HepG2 (cell line): ENCODE results near the gene TMEM132E. TPM values are rescaled to one million over a fixed set of nuclear protein-coding genes. Genes with fewer than 3 reads are reported as not detected.

ENCODE experiments used
- ATAC-seq: fragments of 200-7000 bp; cut with Tn5 transposase; 3 replicates; pipeline ENCODE4 v1.9.1; 2020; ENCODE audit warnings: mild to moderate bottlenecking, moderate library complexity
- BruUV-seq: library from RNA; stranded (reverse); fragments of 400-500 nt; replicated peaks from 2 replicates; lab custom pipeline; 2021; lab: Mats Ljungman, UMichigan
- CTCF ChIA-PET: fragments of 300-600 bp; formaldehyde crosslinking; extraction: SDS; loops from one replicate; lab custom pipeline; 2021; ENCODE audit warnings: low total read pairs, inconsistent platforms, low intra/inter-chr PET ratio; lab: Yijun Ruan, JAX
- POLR2A ChIA-PET: fragments of 350-600 bp; sonication (Branson Sonifier 250); formaldehyde crosslinking; loops from one replicate; lab custom pipeline; 2020; ENCODE audit warnings: antibody characterized with exemption, inconsistent platforms; lab: Yijun Ruan, JAX
- DNase-seq: peaks from one replicate; pipeline ENCODE4 v3.0.0-alpha.2; 2015; ENCODE audit warnings: low spot score
- FAIRE-seq: peaks from 3 replicates; lab custom pipeline; 2011; peaks lifted over from hg19 to GRCh38; lab: Jason Lieb, UNC
- H2AFZ ChIP-seq: one replicate; pipeline ENCODE4 v1.6.1; 2011; ENCODE audit warnings: low read length, inconsistent platforms
- H3K27ac ChIP-seq: fragments of 300-600 bp; 3 replicates; pipeline ENCODE4 v1.8.0; 2011; ENCODE audit warnings: mixed run types, mild to moderate bottlenecking, mixed read lengths, low read length, inconsistent platforms; ENCODE audit not compliant: insufficient read depth; ENCODE audit errors: extremely low read length
- H3K27me3 ChIP-seq, 2 experiments: fragments of 200-600 bp in 1 of 2; 2 replicates in 1 of 2; 3 replicates in 1 of 2; pipeline versions ENCODE4 v1.6.0 to v1.8.0; 2011; ENCODE audit warnings: low read length in 2 of 2, mild to moderate bottlenecking in 2 of 2, moderate library complexity in 2 of 2, inconsistent platforms in 1 of 2; ENCODE audit not compliant: insufficient read depth in 2 of 2, control insufficient read depth in 1 of 2
- H3K36me3 ChIP-seq, 2 experiments: fragments of 200-600 bp in 1 of 2; replicated peaks in 1 of 2; 2 replicates in 1 of 2; 3 replicates in 1 of 2; pipeline versions ENCODE4 v1.5.1 to v1.8.0; 2011; ENCODE audit warnings: low read length in 2 of 2, inconsistent platforms in 1 of 2; ENCODE audit not compliant: insufficient read depth in 2 of 2, control insufficient read depth in 1 of 2
- H3K4me1 ChIP-seq: 2 replicates; pipeline ENCODE4 v1.5.1; 2012; ENCODE audit warnings: low read length, inconsistent platforms; ENCODE audit not compliant: insufficient read depth
- H3K4me2 ChIP-seq: 2 replicates; pipeline ENCODE4 v1.6.0; 2011; ENCODE audit warnings: low read depth, low read length, inconsistent platforms
- H3K4me3 ChIP-seq, 3 experiments: fragments of 200-600 bp in 1 of 3; sonication (generic), shearing (Covaris generic) in 1 of 3; replicated peaks in 1 of 3; 2 replicates each; pipeline ENCODE4 v1.5.1; 2011 to 2016; ENCODE audit warnings: low read length in 3 of 3, inconsistent platforms in 2 of 3, low read depth in 2 of 3, mild to moderate bottlenecking in 2 of 3, control low read depth in 1 of 3, mixed read lengths in 1 of 3; ENCODE audit not compliant: insufficient read depth in 1 of 3
- H3K79me2 ChIP-seq: one replicate; pipeline ENCODE4 v1.6.1; 2011; ENCODE audit warnings: low read length, inconsistent platforms; ENCODE audit not compliant: insufficient read depth
- H3K9ac ChIP-seq: 2 replicates; pipeline ENCODE4 v1.6.0; 2011; ENCODE audit warnings: mild to moderate bottlenecking, low read depth, low read length, inconsistent platforms; ENCODE audit not compliant: insufficient read depth
- H3K9me3 ChIP-seq: 2 replicates; pipeline ENCODE4 v1.5.1; 2012; ENCODE audit warnings: mild to moderate bottlenecking, low read length
- H4K20me1 ChIP-seq: 2 replicates; pipeline ENCODE4 v1.6.0; 2011; ENCODE audit warnings: inconsistent platforms, mild to moderate bottlenecking, low read length, moderate library complexity; ENCODE audit not compliant: insufficient read depth
- ATF5 ChIP-seq: sonication (generic); formaldehyde crosslinking; IDR thresholded peaks from 2 replicates; pipeline ENCODE4 v1.4.0; 2020; ENCODE audit warnings: mild to moderate bottlenecking, low read depth, missing genetic modification reagents
- CC2D1A ChIP-seq: sonication (generic); formaldehyde crosslinking; IDR thresholded peaks from 2 replicates; pipeline ENCODE4 v1.8.1; 2023; ENCODE audit warnings: mild to moderate bottlenecking, missing genetic modification reagents
- CREB3 ChIP-seq: sonication (generic); formaldehyde crosslinking; IDR thresholded peaks from 2 replicates; pipeline ENCODE4 v1.5.0; 2020; ENCODE audit warnings: missing genetic modification reagents
- HNF1A ChIP-seq, 2 experiments: sonication (generic) in 1 of 2; formaldehyde crosslinking in 1 of 2; IDR thresholded peaks; 2 replicates each; pipeline versions ENCODE4 v1.4.0 to v1.6.1; 2016 to 2020; ENCODE audit warnings: borderline replicate concordance in 1 of 2, low read depth in 1 of 2, mild to moderate bottlenecking in 1 of 2, missing genetic modification reagents in 1 of 2
- MATR3 ChIP-seq: sonication (generic); formaldehyde crosslinking; IDR thresholded peaks from 2 replicates; pipeline ENCODE4 v1.4.0; 2020; ENCODE audit warnings: missing genetic modification reagents
- NR1H2 ChIP-seq: sonication (generic); formaldehyde crosslinking; IDR thresholded peaks from 2 replicates; pipeline ENCODE4 v1.8.1; 2022; ENCODE audit warnings: low read depth, missing genetic modification reagents, borderline replicate concordance
- SYNCRIP ChIP-seq: fragments of 200-400 bp; formaldehyde crosslinking; IDR thresholded peaks from 2 replicates; pipeline ENCODE4 v1.6.1; 2018; ENCODE audit warnings: mild to moderate bottlenecking, low read depth, low read length; ENCODE audit not compliant: insufficient read depth
- ZBTB10 ChIP-seq: sonication (generic); formaldehyde crosslinking; IDR thresholded peaks from 2 replicates; pipeline ENCODE4 v1.4.0; 2020; ENCODE audit warnings: missing genetic modification reagents, borderline replicate concordance
- ZFY ChIP-seq: sonication (generic); formaldehyde crosslinking; IDR thresholded peaks from 2 replicates; pipeline ENCODE4 v1.4.0; 2020; ENCODE audit warnings: missing genetic modification reagents
- ZNF143 ChIP-seq: sonication (generic); formaldehyde crosslinking; IDR thresholded peaks from 2 replicates; pipeline ENCODE4 v1.4.0; 2020; ENCODE audit warnings: missing genetic modification reagents
- ZNF329 ChIP-seq: sonication (generic); formaldehyde crosslinking; IDR thresholded peaks from 2 replicates; pipeline ENCODE4 v1.9.0; 2021; ENCODE audit warnings: low read depth, mild to moderate bottlenecking, missing genetic modification reagents
- ZNF430 ChIP-seq: sonication (generic); formaldehyde crosslinking; IDR thresholded peaks from 2 replicates; pipeline ENCODE4 v1.9.0; 2021; ENCODE audit warnings: mild to moderate bottlenecking, missing genetic modification reagents
- ZNF563 ChIP-seq: sonication (generic); formaldehyde crosslinking; IDR thresholded peaks from 2 replicates; pipeline ENCODE4 v1.8.0; 2022; ENCODE audit warnings: mild to moderate bottlenecking, moderate library complexity, missing genetic modification reagents
- ZNF7 ChIP-seq: IDR thresholded peaks from 2 replicates; pipeline ENCODE4 v1.6.1; 2016; ENCODE audit warnings: missing biosample characterization, missing genetic modification reagents
- ZNF839 ChIP-seq: sonication (generic); formaldehyde crosslinking; IDR thresholded peaks from 2 replicates; pipeline ENCODE4 v1.4.0; 2020; ENCODE audit warnings: missing genetic modification reagents, mild to moderate bottlenecking, borderline replicate concordance
- WGBS: methylation state at CpG from one replicate; pipeline ENCODE4 v1.1.6; 2017; ENCODE audit warnings: low lambda C conversion rate; 5-methylcytosine and 5-hydroxymethylcytosine counted together
- in situ Hi-C: cut with HindIII; loops from 2 replicates; pipeline ENCODE4 v1.10.0; 2017; ENCODE audit warnings: low pct_unique_long_range_greater_than_20kb; ENCODE audit not compliant: extremely low pct_ligation_motif_present
- intact Hi-C: fragments of 100-400 bp; cut with micrococcal nuclease; formaldehyde crosslinking; loops from one replicate; pipeline ENCODE4 v1.10.0; 2022; ENCODE audit not compliant: unreplicated experiment
- polyA plus RNA-seq, 8 experiments: library from polyadenylated mRNA; depleted of rRNA in 3 of 8; stranded (reverse) in 7 of 8; unstranded in 1 of 8; fragments of >200 nt; fragmentation: Illumina TruSeq in 4 of 8; extraction: Trizol in 4 of 8; gene quantifications; 2 replicates each; pipeline versions ENCODE4 v1.2.1 to v1.2.3, GENCODE V29; 2011 to 2016; ENCODE audit warnings: low read depth in 4 of 8, missing spikeins in 1 of 8, mixed read lengths in 1 of 8; ENCODE audit not compliant: insufficient read depth in 1 of 8
- total RNA-seq, 5 experiments: library from RNA; depleted of rRNA; stranded (reverse); fragments of >200 nt; fragmentation: Illumina TruSeq; extraction: Trizol; gene quantifications; 2 replicates each; pipeline ENCODE4 v1.2.3, GENCODE V29; 2016; ENCODE audit warnings: low read depth in 1 of 5

TMEM132E gene
- total and polyA plus RNA-seq, 2 of the 13 experiments (the other 11 are each of a cell fraction or from before 2014, with no cell fraction given) = not detected

- TF ChIP-seq ZNF430 (CRISPR knock-in tag) = no peak
- TF ChIP-seq CC2D1A (CRISPR knock-in tag) = no peak
- TF ChIP-seq ZFY = no peak
- no peak for TF ChIP-seq ZNF7 (CRISPR knock-in tag)
These were observed 10.4 kb upstream of the TMEM132E start (continued) for GRCh38 chr17:34568953-34569352.

GRCh38 chr17:34569591-34569990, 9.8 kb upstream of the TMEM132E start:
- Histone ChIP-seq H3K36me3 (no peaks in the 10 kb centered on the region), H3K4me1 (no peaks in the 10 kb centered on the region), H3K9me3 (no peaks in the 10 kb centered on the region), H3K79me2 (no peaks in the 10 kb centered on the region), H3K27ac (no peak overlapping the region), H3K27me3 (peaks cover 0 to 5% of the 10 kb centered on the region in 2 experiments; a peak in 2 of 5 replicates), H3K4me2 (no peak overlapping the region), H3K9ac (no peak overlapping the region), H4K20me1 (no peaks in the 10 kb centered on the region), H3K4me3 (no peak overlapping the region), H2AFZ (no peak overlapping the region)
- ATAC-seq = no peak
- BruUV-seq = no TSS peak
- in situ Hi-C loops (no loop called here), intact Hi-C loops (no loop called here)
- ChIA-PET CTCF (no interaction called here), POLR2A (no interaction called here)
- DNase-seq = no peak
- FAIRE-seq = no peak
- WGBS = no CpG with 5 or more reads among the region's 2 CpGs
- TF ChIP-seq ZNF563 (no peak), ZNF329 (CRISPR knock-in tag) (no peak), ZNF143 (CRISPR knock-in tag) (no peak), ZNF839 (CRISPR knock-in tag) (no peak), CREB3 (CRISPR knock-in tag) (no peak), HNF1A (IDR thresholded peaks at IDR 0.05; ENCODE audit: low read depth) (no peak), HNF1A (CRISPR knock-in tag; IDR thresholded peaks at IDR 0.05; ENCODE audit: borderline replicate concordance) (no peak), NR1H2 (no peak), ZBTB10 (no peak), ATF5 (CRISPR knock-in tag) (no peak), SYNCRIP (no peak), MATR3 (CRISPR knock-in tag) (no peak)
